Measurements from ENCODE around the gene MIA2. TPM values are rescaled to one million over a fixed set of nuclear protein-coding genes. Genes with fewer than 3 reads are reported as not detected.
"Not testable (repeated sequence)": the region's sequence is repeated elsewhere in the genome, so short reads cannot be mapped to it uniquely, and the experiment has no call there.

MIA2 gene
- total RNA-seq (2014; rRNA removed; shearing (Covaris generic)) = 15.4 and 21.4 TPM in 2 replicates

DNA sequence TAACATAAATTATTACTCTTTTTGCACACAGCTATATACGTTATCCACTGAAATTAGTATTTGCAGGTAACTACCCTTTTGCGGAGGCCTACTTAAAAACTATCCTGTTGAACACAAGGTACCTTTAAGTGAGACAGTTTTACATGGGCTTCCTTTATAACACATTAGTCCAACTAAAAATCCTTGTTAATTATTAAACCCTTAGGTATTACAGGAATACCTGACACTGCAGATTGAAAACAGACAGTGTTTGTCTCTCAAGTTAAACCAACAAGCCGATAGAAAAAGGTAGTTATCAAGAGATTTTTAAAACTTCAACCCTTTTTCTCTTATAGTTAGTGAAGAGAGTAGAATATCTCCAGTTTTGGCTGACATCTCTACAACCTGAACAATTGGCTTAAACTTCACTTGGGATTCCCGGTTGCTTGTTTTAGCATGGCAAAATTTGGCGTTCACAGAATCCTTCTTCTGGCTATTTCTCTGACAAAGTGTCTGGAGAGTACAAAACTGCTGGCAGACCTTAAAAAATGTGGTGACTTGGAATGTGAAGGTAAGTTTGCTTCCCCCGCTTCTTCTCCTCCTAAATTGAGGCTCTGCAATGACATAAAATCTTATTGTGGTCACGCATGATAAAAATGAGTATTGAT is at the start of gene MIA2:
MIA2 (plus strand) TSS at position 236 of the 647 bp plus-strand sequence; CDS start at position 436, 200 bp downstream.
- DNase-seq (ENCODE audit: low read depth) = no peak

DNA sequence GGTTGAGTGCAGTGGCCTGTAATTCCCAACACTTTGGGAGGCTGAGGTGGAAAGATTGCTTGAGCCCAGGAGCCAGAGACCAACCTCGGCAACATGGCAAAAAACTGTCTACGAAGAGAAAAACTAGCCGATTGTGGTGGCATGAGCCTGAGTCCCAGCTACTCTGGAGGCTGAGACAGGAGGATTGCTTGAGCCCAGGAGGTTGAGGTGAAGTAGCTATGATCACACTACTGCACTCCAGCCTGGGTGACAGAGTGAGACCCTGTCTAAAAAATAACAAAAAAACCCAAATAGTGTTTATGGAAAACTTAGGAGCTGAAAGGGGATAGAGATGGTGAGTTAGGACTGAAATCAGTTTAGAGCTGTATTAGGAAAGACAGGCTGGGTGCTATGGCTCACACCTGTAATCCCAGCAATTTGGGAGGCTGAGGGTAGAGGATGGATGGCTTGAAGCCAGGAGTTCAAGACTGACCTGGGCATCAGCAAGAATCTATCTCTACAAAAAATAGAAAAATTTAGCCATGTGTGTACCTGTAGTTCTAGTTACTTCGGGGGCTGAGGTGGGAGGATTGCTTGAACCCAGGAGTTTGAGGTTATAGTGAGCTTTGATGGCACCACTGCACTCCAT is 49.0 kb upstream of the MIA2 start:
- no peak for DNase-seq (ENCODE audit: low read depth)

DNA sequence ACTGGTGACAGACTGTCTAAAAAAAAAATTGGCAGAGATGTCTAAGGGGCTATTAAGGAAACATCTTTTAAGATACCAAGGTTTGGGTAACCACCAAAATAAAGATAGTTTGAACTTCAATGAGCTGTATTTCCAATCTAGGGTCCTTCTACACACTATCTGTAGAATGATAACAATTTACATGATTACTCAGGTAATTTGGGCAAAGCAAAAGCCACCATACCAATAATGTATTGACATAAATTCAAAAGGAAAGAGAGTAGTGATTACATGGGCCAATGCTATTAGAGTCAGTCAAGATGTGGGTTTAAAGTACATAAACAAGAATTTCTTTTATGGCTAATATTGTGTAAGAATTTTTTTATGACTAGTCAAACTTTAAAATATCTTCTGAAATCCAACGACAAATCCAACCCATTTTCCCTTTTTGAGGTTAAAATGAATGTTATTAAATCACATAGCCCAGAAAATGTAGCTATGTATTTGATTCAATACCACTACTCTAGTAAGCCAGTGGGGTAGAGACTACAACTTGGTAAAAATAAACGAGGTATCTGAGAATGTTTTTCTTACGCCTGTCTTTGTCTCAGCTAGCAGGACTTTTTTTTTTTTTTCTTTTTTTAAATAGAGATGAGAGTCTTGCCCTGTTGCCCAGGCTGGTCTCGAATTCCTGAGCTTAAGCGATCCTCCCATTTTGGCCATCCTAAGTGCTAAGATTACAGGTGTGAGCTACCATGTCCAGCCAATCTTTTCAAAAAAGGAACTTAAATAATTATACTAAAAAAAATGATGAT is 48.3 kb upstream of the MIA2 start:
- DNase-seq (ENCODE audit: low read depth) = no peak

GRCh38 chr14:39186941-39187525 is 46.7 kb upstream of the MIA2 start:
- DNase-seq (ENCODE audit: low read depth) = no peak

DNA sequence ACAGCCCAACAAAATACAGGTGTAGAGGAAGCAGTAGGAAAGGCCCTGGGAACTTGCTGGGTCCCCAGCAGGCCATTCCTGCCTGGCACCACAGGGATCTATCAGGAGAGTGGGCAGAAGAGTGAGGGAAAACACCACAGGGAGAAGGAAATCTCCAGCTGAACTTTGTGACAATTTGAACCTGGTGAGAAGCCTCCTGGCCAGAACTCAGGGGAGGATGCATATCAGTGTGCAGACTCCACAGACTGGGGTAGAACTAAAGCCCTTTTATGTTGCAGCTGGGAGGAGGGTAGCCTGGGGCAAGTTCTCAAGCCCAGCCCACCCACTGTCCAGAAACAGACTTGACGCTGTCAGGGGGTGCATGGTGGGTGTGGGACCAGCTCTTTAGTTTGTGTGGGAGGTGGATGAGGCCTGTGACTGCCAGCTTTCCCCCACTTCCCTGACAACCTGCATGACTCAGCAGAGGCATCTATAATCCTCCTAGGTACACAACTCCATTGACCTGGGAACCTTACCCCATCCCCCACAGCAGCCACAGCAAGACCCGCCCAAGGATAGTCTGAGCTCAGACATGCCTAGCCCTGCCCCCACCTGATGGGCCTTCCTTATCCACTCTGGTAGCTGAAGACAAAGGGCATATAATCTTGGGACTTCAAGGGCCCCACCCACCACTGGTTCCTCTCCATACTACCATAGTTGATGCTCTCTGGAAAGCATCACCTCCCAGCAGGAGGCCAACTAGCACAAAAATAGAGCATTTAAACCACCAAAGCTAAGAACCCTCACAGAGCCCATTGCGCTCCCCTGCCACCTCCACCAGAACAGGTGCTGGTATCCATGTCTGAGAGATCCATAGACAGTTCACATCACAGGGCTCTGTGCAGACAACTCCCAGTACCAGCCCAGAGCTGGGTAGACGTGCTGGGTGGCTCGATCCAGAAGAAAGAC is 29.8 kb upstream of the MIA2 start:
- DNase-seq (ENCODE audit: low read depth) = no peak

DNA sequence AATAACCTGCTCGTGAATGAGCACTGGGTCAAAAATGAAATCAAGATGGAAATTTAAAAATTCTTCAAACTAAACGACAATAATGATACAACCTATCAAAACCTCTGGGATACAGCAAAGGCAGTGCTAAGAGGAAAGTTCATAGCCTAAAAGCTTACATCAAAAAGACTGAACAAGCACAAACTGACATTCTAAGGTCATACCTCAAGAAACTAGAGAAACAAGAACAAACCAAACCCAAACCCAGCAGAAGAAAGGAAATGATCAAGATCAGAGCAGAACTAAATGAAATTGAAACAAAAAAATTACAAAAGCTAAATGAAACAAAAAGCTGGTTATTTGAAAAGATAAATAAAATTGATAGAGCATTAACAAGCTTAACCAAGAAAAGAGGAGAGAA is 26.3 kb upstream of the MIA2 start:
- not testable (repeated sequence) for DNase-seq (ENCODE audit: low read depth)

DNA sequence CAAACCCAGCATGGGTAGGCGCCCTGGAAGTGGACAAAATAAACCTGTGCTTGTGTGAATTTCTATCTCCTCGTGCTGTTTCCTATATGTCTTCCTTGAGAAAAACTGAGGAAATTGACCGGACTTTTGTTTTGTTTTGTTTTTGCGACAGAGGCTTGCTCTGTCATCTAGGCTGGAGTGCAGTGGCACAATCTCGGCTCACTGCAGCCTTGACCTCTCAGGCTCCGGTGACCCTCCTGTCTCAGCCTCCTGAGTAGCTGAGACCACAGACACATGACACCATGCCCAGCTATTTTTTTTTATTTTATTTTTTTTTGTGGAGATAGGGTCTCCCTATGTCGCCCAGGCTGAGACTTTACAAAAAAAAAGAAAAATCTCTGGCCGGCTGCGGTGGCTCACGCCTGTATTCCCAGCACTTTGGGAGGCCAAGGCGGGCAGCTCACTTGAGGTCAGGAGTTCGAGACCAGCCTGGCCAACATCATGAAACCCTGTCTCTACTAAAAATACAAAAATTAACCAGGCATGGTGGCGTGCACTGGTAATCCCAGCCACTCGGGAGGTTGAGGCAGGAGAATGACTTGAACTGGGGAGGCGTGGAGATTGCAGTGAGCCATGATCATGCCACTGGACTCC is 22.5 kb upstream of the MIA2 start:
- no peak for DNase-seq (ENCODE audit: low read depth)

DNA sequence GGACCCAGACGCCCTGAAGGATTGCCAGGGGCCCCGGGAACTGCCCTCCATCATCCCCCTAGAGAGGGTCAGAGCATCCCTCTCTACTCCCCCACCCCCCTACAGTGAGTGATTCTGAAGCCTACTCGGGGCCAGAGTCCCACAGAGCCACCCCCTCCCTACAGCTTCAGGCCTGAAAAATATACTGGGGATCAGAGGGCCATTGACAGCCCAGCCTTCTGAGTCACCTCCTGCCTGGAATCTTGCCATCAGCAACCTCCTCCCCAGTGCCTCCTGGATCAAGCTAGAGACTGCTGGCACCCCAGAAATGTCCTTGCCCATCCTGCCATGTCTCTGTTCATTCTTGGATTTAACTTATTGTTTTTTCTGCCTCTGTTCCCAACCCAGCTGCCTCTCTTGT is 21.7 kb upstream of the MIA2 start:
- DNase-seq (ENCODE audit: low read depth) = peak; percentile 53

GRCh38 chr14:39212693-39213092 is 21.0 kb upstream of the MIA2 start:
- DNase-seq (ENCODE audit: low read depth) = no peak

DNA sequence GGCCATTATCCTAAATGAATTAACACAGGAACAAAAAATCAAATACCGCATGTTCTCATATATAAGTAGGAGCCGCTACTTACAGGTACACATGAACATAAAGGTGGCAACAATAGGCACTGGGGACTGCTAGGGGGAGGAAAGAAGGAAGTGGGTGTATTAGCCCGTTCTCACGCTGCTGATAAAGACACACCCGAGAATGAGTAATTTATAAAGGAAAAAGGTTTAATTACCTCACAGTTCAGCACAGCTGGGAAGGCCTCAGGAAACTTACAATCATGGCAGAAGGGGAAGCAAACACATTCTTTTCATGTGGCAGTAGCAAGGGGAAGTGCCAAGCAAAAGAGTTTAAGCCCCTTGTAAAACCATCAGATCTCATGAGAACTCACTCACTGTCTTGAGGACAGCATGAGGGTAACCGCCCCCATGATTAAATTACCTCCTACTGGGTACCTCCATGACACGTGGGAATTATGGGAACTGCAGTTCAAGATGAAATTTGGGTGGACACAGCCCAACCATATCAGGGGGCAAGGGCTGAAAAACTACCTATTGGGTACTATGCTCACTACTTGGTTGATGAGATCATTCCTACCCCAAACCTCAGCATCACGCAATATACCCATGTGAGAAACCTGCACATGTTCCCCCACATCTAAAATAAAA is 16.4 kb upstream of the MIA2 start:
- no peak for DNase-seq (ENCODE audit: low read depth)

DNA sequence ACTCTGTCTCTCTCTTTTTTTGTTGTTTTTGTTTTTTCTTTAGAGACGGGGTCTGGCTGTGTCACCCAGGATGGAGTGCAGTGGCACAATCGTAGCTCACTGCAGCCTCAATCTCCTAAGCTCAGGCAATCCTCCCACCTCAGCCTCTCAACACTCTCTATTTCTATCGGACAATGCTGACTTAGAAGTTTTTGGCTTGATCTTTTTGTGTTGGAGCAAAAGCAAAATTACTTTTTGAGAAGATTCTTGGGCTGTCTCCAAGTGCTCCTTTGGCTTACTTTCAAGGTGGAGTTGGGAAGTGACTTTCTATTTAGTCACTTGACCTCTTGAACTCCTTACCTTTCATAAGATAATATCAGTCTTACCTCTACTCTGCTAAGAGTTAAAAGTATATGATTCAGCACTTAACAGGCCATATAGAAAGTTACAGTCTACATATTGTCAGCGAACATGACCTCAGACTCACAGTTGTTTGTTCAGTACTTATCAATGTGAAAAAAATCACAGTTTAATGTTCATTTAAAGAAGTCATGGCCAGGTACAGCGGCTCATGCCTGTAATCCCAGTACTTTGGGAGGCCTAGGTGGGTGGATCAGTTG is 15.4 kb upstream of the MIA2 start:
- DNase-seq (ENCODE audit: low read depth) = peak; percentile 69

- DNase-seq (ENCODE audit: low read depth) = peak; percentile 86
These were observed 14.6 kb upstream of the MIA2 start for GRCh38 chr14:39219075-39219499.

DNA sequence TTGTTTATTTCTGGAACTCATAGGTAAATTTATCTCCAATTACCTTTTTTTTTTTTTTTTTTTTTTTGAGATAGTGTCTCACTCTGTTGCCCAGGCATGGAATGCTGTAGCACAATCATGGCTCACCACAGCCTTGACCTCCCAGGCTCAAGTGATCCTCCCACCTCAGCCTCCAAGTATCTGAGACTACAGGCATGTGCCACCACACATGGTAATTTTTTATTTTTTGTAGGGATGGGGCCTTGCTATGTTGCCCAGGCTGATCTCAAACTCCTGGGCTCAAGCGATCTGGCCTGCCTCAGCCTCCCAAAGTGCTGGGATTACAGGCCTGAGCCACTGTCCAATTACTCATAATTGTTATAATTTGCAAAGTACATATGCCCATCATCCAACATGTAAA is 13.2 kb upstream of the MIA2 start:
- not testable (repeated sequence) for DNase-seq (ENCODE audit: low read depth)

GRCh38 chr14:39228044-39228443 is 5.7 kb upstream of the MIA2 start:
- no peak for DNase-seq (ENCODE audit: low read depth)

- DNase-seq (ENCODE audit: low read depth) = no peak
These were observed 5.0 kb upstream of the MIA2 start for GRCh38 chr14:39228509-39229221.

DNA sequence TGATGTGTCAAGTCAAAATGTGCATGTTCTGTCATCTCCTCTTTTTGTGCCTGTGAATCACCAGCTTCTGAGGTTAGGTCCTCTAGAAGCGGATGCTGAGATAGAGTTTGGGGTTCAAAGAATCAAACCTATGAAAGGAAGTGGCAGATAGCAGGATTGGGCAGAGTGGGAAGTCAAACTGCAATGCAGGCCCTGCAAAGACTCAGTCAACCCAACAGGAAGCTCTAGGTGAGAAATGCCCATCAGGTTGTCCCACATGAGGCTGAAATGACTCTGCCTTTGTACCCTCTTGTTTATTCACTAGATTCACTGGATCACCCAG is 4.5 kb upstream of the MIA2 start:
- peak; percentile 68 for DNase-seq (ENCODE audit: low read depth)

DNA sequence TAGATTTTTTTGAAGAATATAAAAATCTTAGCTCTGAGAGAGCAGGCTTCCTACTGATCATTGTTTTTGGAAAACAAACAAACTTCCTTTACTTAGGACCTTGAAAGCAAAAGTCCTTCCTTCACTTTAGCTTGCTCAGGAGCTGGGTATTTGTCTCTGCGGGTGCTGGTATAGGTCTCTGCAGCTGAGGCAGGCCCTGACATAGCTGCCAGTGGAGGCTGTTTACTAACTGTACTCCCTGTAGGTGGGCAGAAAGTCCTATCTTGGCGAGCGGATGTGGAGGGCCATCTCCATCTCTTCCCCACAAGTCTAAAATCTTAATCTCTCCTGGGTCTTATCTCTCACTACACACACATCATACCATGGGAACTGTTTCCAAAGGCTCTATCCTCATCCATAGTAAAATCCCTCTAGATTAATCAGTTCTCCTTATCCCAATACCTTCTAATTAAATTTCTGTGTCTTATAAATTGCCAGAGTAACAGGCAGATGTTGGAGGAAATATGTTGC is 4.1 kb upstream of the MIA2 start:
- DNase-seq (ENCODE audit: low read depth) = no peak

DNA sequence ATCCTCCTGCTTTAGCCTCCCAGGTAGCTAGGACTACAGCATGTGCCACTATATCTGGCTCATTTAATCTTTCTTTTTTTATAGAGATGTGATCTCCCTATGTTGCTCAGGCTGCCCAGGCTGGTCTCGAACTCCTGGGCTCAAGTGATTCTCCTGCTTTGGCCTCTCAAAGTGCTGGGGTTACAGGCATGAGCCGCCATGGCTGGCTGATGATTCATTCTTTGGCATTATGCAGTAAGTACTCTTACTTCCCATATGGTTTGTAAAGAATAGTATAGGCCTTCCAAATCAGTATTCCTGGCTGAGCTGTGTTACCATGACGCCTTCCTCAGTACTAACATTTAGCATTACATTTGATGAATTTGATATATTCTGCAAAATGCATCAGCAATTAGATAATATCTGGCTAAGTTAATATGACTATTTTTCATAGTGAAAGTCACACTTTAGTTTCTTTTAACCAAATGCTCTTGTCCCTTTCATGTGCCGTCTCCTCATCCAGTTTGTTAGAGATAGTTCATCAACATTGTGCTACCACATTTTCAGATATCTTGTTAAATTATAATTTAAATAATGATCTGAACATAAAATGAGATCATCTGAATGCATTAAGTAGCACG is 3.2 kb upstream of the MIA2 start:
- peak; percentile 39 for DNase-seq (ENCODE audit: low read depth)

All from RPMI7951 (cell line).